Mammary epithelial cell (primary cell): ENCODE results near the gene ERMN.

Experiments
- CTCF ChIP-seq, 2 donors: IDR thresholded peaks in 1 of 2; conservative IDR thresholded peaks in 1 of 2; 2 replicates each; pipeline ENCODE4 v1.5.1; 2011 to 2012; ENCODE audit warnings: inconsistent platforms in 2 of 2, low read length in 2 of 2, mild to moderate bottlenecking in 2 of 2, control low read depth in 1 of 2, low read depth in 1 of 2; ENCODE audit not compliant: insufficient read depth in 1 of 2; ENCODE audit errors: extremely low read depth in 1 of 2
- EZH2 ChIP-seq: IDR thresholded peaks from 2 replicates; pipeline ENCODE4 v1.6.1; 2012; ENCODE audit warnings: low read length, inconsistent platforms, borderline replicate concordance

- TF ChIP-seq CTCF (conservative IDR thresholded peaks at IDR 0.05 in 1 of 2, IDR thresholded peaks at IDR 0.05 in 1 of 2; ENCODE audit: extremely low read depth in 1 of 2, insufficient read depth in 1 of 2, low read depth in 1 of 2, low read length in 2 of 2) (no peak), EZH2 (no peak)
Measured at GRCh38 chr2:157364257-157364974, 38.8 kb upstream of the ERMN start.
